Thyroid gland (tissue), 4 donors: Measurements from ENCODE around the gene AP3S2.

Experiments used
- CTCF ChIP-seq, 6 experiments: fragments of 200-600 bp in 3 of 6; fragments of 450-650 bp in 3 of 6; sonication (generic) in 3 of 6; IDR thresholded peaks; one replicate each; pipeline ENCODE4 v1.5.1; 2016 to 2019; ENCODE audit warnings: antibody characterized with exemption in 6 of 6, mild to moderate bottlenecking in 2 of 6, inconsistent platforms in 1 of 6, moderate library complexity in 1 of 6
- POLR2A ChIP-seq, 2 donors: fragments of 450-650 bp; IDR thresholded peaks; one replicate each; pipeline ENCODE4 v1.6.1; 2017; ENCODE audit warnings: antibody characterized with exemption in 2 of 2, mild to moderate bottlenecking in 2 of 2, moderate library complexity in 1 of 2

GRCh38 chr15:89799918-89800498 is 93.8 kb downstream of the AP3S2 start:
- no peak for TF ChIP-seq CTCF (IDR thresholded peaks at IDR 0.05)
- no peak for TF ChIP-seq POLR2A (IDR thresholded peaks at IDR 0.05)
